NCI-H1417 treated with DMSO at 0.1 percent for 48 hours (cell line): ENCODE data around the gene INPP5K.

Source experiments
- DNase-seq: peaks from one replicate; lab custom pipeline; 2025; lab: John Stamatoyannopoulos, UW

INPP5K gene

DNA sequence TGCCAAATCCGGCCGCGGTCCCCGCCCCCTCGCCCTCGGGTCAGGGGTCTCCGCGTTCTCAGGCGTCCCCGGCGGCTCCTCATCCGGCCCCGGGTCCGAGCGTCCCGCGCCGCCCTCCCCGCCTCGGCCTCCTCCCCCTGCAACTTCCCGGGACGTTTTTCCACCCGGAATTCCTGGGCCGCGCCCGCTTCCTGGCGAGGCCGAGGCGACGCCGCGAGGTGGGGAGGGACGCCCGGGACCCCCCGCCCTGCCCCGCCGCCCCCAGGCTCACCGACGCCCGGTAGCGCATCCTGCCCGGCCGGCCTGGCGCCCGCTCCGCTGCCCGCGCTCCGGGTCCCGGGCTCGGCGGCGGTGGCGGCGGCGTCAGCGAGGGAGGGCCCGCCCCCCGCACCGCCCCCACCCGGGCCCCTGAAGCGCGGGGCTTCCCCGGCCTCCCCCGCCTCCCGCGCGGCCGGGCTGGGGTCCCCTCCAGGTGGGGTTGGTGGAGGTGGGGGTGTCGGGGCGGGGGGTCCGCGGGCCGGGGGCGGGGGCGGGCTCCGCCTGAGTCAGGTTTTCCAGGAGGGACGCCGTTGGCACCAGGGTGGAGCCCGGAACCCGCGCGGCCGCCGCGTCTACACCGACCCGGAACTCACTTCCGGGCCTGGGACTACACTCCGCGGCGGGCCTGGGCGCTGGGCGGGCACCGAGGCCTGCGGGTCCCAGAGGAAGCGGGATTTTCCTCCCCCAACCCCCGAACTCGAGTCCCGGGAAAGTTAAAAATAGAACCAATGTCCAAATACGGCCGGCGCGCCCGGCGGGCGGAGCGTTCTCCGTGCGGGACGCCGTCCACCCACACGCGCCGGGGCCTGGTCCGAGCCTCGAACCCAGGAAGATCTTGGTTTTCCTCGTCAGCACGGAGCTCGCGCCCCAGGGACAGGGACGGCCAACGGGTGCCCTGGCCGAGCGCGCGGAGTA lies 30.7 kb downstream of the INPP5K start:
- DNase-seq = no peak

DNA sequence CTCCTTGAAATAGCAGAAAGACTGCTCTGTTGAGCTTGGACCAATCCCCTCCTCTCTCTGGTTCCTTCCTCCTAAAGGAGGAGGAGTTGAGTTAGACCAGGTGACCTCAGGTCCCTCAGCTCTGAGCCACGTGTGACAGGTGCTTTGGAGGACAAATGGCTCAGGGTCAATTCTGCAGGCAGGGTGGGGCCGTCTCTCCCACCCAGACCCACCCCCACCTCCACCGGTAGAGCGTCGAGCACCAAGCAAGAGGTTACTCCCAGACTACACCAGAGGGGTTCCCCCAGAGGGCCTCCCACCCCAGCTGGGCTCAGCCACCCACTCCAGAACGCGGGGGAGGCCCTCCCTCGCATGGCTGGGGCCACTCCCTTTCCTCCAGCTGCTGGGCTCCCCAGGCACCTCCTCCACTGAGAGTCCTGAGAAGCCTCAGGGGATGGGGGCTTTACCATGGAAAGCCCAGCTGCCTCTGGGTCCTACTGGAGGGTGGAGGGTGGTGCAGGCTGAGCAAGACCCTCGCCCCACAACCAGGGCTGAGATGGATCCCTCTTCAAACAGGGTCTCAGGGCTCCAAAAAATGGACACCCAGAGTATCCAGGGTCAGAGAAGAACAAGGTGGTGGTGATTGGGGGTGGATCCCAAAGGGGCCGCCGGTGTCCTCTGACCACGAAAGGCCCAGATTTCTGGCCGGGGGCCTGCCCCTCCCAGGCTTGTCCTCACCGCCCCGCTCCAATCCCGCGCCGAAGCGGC lies 31.6 kb downstream of the INPP5K start:
- no peak for DNase-seq

DNA sequence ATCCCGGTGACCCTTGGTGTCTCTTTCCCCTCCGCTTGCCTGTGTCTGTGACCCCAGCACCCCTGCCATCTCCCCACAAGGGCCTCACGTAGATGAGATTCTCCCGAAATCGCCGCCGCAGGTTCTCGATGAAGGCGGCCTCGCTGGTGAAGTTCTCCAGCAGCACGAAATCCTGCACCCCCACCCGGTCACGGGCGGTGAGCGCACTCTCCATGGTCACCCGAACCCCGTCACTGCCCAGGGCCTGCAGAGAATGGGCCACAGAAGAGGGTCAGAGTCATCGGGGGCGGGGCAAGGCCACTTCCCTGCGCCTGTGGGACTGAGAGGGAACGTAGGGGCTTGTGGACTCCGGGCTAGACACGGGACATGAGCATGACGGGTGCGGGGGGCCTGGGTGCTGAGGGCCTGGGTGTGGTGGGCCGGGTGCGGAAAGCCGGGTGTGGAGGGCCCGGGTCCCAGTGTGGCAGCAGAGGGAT lies 32.3 kb downstream of the INPP5K start:
- DNase-seq = no peak

DNA sequence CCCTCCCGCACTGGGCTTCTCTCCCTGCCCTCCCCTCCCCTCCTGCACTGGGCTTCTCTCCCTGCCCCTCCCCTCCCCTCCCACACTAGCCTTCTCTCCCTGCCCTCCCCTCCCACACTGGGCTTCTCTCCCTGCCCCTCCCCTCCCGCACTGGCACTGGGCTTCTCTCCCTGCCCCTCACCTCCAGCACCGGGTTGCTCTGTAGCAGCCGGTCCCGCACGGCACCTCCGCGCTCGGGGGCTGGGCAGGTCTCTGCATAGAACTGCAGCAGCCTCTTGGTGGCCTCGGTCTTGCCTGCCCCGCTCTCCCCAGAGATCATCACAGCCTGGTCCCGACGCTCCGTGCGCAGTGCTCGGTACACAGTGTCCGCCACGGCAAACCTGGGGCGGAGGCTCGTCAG lies 33.7 kb downstream of the INPP5K start:
- no peak for DNase-seq

DNA sequence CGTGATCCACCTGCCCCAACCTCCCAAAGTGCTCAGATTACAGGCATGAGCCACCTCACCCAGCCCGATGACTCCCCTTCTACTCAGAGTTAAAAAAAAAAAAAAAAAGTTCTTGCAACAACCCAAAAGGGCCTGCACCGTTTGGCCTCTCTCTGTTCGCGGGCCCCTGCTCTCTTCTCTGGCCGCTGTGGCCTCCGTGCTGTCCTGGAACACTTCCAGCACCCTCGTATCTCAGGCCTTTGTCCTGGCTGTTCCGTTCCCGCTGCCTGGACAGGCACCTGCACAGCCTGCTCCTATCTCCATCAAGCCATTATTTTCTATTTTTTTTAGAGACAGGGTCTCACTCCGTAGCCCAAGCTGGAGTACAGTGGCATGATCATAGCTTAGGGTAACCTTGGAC lies 34.7 kb downstream of the INPP5K start:
- no peak for DNase-seq

DNA sequence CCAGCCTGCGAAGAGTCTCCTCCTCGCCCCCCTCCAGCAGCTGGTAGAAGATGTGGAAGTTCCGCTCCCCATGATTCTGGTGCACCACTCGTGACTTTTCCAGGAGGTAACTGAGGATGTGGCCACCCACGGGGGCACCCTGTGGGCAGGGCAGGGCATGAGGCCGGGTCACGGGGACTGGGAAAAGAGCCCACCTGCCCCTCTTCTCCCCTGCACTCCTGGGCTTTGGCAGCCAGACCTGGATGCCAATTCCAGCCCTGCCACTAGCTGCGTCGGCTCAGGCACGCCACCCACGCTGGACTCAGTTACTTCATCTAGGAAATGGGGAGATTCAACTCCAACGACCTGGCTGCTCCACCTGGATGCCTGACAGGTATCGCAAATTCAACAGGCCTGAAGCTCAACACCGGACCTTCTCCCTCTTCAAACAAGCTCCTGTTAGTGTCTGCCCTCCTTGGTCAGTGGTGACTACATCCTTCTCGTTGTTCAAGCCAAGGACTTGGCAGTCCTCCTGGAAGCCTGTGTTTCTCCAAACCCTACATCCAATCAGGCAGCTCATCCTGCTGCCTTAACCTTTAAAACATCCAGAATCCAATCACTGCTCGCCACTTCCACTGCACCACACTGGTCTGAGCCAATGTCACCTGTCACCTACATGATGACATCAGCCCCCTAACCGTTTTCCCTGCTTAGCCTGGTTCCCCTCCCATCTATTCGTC lies 35.5 kb downstream of the INPP5K start:
- DNase-seq = no peak

DNA sequence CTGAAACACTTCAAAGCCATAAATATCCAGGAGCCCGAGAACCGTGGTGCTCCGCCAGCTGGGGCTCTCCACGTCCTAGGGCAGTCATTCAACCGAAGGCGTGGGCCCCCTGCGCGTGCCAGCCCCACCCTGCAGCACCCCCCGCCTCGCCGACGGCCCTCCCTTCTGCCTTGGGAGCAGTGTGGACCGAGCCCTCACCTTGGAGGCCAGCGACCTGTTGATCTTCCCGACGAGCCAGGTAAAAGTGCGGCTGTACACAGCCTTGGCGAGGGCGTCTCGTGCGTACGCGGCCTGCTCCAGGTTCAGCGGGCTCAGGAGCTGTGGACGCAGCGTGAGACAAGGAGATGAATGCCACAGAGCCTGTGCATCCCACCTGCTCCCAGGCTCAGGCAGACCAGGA lies 38.0 kb downstream of the INPP5K start:
- DNase-seq = no peak

DNA sequence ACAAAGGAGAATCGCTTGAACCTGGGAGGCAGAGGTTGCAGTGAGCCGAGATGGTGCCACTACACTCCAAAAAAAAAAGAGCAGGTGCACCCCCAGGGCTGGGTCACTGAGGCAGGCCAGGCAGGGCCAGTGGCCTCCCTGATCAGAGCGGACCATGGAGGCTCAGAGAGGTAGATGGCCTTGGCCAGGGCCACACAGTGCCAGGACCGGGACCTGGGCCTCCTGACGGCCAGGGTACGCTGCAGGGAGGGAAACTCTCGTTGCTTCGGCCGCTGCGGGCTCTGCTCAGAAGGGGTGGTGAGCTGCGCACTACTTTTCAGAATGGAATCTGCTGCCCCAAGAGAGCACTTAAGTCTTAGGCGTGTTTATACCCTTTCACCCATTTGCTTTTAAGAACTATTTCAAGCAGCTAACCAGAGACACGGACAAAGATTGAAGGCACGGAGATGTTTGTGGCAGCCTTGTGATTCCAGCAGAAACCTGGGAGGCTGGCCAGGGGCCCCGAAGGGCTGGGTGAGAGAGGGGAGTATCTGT lies 41.0 kb downstream of the INPP5K start:
- no peak for DNase-seq

DNA sequence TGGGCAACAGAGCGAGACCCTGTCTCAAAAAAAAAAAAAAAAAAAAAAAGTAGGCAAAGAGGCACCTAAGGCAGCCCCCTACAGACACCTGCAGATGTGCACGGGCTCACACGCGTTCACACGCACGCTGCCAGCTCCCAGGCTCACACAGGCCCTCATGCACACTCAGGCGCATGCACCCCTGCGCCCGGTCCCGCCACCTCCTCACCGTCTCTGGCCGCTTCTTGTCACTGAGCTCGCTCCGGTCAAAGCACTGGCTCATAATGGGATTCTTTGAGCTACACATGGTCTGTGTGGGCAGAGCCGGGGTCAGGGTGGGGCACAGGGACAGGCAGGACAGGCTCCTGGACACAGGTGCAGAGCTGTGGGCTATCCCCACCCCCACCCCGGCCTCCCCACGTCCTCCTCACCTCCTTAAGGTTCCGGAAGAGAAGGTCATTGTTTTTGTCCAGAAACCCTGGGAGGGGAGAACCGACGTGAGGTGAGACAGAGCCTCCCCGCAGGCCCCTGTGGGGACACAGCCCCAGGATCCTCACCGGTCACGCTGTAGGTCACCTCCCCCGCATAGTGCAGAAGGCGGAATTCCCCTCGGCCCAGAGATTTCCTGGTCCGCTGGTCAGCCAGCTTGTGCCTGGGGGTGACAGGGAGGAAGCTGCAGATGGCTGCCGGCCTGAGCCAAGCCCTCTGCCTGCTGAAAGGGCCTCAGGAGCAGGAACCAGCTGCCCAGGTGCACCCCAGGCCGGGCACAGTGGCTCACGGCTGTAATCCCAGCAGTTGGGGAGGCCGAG lies 41.8 kb downstream of the INPP5K start:
- no peak for DNase-seq

DNA sequence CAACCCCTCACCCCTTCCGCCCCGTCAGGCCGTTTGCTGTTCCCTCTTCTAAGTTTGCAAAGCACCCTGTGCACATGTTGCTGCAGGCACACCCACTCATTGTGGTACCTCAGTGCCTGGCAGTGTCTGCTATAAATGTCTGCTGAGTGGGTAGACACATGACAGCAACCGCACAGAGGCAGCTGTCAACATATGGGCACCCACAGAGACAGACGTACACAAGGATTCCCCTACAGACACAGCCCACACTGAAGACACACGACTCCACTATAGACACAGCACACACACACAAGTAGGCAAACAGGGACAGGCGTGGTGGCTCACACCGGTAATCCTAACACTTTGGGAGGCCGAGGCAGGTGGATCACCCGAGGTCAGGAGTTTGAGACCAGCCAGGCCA lies 42.6 kb downstream of the INPP5K start:
- no peak for DNase-seq

DNA sequence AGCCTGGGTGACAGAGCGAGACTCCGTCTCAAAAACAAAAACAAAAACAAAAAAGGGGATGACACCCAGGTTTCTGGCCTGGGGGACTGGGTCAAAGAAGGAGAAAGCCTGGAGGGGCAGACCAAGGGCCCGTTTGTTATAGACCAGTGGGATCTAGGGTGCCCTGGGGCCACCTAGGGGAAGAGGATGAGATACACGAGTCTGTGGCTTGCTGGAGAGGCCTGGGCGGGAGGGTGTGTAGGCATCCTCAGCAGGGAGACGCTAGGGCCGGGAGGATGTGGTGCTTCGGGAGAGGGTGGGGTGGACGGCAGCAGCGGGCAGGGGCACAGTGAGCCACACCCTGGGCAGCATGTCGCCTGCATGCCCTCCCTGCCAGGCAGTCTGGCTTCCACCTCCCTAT lies 43.2 kb downstream of the INPP5K start:
- DNase-seq = no peak

DNA sequence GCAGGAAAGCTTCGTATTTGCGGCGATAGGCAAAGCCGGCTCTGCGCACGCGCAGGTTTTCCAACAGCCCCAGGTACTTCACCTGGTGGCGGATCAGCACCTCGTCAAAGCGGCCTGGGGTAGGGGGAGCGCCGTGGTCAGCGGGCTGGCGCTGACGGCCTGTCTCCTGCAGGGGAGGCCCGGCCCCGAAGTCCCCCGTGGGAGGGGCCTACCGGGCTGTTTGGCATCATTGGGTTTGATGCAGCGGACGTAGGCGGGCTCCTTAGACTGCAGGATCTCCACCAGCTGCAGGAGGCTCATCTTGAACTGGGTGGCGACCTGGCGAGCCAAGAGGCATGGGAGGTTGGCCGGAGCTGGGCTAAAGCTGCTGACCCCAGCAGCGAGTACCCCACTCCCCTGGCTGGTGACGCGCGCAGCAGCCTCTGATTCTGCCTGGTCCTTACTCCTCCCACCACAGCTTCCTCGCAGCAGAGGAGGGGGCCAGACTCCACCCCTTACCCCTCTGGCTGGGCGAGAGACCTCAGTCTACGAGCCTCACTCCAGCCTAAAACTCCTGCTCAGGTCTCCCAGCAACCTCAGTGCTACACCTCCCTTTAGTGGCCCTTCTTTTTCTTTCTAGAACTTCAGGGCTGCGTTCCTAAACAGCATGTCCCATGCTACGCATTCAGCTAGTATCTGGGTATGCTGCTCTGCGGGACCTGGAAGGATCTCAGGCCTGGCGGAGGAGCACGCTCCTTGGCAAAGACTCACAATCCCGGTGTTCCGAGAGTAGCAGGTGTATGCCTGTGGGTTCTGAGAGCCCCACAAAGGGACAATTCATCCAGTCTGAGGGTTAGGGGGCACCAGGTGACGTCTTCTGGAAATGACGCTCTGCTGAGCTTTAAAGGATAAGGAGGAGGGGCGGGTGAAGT lies 44.2 kb downstream of the INPP5K start:
- DNase-seq = no peak

DNA sequence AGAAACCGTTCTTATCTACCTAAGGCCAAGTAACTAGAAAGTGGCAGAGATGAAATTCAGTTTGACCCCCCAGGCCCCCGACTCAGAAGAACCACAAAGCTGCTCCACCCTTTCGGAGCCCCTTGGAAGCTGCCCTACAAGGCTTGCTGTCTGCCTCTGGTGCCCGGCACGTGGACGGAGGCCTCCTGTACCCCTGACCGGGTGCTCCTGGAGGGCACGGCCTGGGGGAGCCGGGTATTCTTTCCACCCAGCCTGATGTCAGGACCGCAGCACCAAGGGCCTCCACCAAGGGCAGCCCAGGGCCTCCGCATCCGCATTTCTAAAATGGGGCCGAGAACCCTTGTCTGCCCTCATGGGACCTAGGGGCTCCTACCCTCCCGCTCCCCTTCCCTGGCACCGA lies 44.9 kb downstream of the INPP5K start:
- no peak for DNase-seq

DNA sequence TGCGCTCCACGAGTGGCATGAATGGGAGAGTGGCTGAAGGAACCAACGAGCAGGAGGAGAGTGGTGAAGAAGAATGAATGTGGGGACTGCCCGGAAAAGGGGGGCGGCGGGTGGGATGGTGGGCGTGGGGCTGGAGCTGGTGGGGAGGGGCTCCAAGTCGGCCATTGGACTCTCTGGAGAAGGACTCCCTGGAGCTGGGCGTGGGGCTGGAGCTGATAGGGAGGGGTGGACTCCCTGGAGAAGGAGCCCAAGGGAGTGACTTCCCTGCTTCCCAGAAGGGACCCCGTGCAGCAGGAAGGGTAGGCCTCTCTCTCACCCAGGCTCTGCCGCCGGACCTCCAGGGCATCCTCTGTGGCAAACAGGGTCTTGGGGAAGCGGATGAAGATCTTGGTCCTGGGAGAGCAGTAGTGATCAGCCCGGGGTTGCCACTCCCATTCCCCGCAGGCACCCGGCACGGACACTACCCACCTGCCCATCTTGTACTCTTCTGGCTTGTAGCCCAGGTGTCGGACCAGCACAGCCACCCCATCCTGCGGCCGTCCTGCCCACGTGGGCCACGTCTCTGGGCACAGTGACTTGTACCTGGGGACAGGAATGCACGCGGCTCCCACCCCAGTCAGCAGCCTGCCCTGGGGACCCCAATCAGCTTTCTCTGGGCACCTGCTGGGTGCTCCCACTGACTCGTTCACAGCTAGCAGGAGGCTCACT lies 45.5 kb downstream of the INPP5K start:
- DNase-seq = no peak

DNA sequence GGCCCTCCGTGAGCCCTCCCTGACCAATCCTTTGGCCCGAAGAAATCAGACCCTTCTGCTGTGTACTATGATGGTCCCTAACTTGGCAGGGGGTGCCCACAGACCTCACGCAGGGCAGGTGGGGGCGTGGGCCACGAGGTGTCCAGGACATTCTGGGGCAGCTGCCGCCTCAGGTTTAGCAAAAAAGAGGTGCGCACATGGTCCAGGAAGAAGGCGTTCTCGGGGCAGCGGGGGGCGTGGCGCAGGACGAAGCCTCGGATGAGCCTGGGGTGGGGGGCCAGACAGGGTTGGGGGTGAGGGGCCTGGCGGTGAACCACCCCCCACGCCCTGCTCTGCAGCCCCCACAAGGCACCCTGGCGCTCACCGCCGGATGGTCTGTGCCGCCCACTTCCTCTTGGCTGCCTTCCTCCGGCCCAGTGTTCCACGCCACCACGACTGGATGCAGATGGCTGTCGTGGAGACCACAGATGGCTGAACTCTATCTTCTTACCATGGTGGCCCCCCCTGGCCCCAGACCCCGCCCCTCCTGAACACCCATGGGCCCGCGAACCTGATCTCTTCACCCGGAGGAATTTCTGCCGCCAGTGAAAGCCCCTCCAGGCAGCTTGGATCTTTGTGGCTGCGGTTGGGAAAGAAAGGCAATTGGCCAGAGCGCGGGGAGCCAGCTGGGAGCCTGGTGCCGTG lies 46.2 kb downstream of the INPP5K start:
- no peak for DNase-seq

DNA sequence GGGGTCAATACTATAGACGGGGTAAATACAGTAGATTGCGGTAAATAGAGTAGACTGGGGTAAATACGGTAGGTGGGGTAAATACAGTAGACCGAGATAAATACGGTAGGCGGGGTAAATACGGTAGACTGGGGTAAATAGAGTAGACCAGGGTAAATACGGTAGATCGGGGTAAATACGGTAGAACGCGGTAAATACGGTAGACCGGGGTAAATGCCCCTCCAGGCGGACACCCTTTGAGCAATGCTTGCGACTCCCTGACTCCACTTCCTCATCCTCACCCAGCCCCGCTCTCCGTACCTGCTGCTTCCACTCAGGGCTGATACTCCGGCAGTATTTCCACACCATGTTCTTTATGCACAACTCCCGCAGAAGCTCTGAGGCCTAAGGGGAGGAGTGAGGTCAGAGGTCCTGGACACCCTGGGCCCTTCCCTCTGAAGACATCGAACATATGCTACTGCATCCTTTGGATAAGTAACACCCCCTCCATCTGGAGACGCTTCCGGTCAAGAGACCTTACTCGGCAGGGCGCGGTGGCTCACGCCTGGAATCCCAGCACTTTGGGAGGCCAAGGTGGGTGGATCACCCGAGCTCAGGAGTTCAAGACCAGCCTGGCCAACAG lies 47.1 kb downstream of the INPP5K start:
- no peak for DNase-seq

DNA sequence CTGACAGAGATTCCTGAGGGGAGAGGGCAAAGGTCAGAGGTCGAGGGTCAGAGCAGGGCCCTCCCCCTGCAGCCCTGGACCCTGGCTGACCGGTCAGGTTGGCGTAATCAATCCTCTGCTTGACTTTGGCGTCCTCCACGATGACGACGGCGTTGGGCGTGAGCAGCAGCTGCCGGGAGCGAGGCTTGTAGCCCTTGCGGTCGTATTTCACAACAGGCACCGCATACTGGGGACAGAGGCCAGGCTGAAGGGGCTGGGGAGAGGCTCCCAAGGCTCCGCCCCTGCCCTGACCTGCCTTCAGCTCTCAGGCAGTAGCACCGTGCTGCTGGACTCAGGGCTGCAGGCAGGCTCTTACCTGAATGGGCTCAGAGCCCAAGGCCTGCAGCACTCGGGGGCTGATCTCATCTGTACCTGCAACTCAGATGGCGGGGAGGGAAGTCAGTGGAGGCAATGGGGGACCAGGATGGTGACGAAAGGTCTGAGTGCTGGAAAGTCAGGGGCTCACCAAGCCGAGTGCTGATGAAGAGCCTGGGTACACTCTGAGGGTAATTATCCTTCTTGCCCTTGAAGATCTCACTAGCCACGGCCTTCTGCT lies 48.4 kb downstream of the INPP5K start:
- DNase-seq = no peak

DNA sequence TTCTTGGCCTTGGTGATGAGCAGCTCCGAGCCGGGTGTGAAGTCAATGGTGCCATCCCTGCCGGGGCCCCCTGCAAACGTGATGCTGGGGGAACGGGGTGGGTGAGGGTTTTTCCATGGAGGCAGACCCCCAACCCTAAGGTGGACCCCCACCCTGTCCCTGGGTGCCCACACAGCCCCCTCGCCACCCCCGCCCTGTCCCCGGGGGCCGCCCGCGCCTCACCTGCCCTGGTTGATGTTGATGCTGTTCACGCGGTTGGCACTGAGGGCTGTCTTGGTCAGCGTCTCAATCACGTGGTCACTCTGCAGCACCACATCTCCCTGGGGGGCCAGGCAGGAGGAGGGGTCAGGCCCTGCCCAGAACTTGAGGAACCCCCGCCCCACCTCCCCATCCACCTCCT lies 49.2 kb downstream of the INPP5K start:
- DNase-seq = no peak
